Uterus (tissue), 4 donors: ENCODE measurements around the gene MXD3. TPM values are rescaled to one million over a fixed set of nuclear protein-coding genes. Genes with fewer than 3 reads are reported as not detected.

Experiments used
- DNase-seq, 2 donors: peaks; one replicate each; pipeline ENCODE4 v3.0.0-alpha.2; 2019 to 2020
- H3K27ac ChIP-seq, 2 donors: fragments of 200-600 bp; sonication (generic); 1 replicate in 1 of 2; 2 replicates in 1 of 2; pipeline ENCODE4 v1.5.1; 2016 to 2018
- H3K27me3 ChIP-seq, 2 donors: fragments of 200-600 bp; sonication (generic); one replicate each; pipeline ENCODE4 v1.5.1; 2018 to 2019; ENCODE audit warnings: control low read depth in 1 of 2
- H3K36me3 ChIP-seq, 2 donors: fragments of 200-600 bp; sonication (generic); one replicate each; pipeline ENCODE4 v1.5.1; 2019; ENCODE audit warnings: control low read depth in 1 of 2
- H3K4me1 ChIP-seq, 2 donors: fragments of 200-600 bp; sonication (generic); one replicate each; pipeline ENCODE4 v1.5.1; 2018 to 2019; ENCODE audit warnings: control low read depth in 1 of 2
- H3K4me3 ChIP-seq, 2 donors: fragments of 200-600 bp; sonication (generic); 1 replicate in 1 of 2; 2 replicates in 1 of 2; pipeline ENCODE4 v1.5.1; 2018 to 2019; ENCODE audit warnings: mild to moderate bottlenecking in 1 of 2
- H3K9me3 ChIP-seq, 2 donors: fragments of 200-600 bp; sonication (generic); one replicate each; pipeline ENCODE4 v1.5.1; 2019; ENCODE audit warnings: control low read depth in 1 of 2
- CTCF ChIP-seq, 4 experiments: fragments of 200-600 bp in 2 of 4; fragments of 450-650 bp in 2 of 4; sonication (generic) in 2 of 4; IDR thresholded peaks; one replicate each; pipeline ENCODE4 v1.5.1; 2016 to 2019; ENCODE audit warnings: antibody characterized with exemption in 4 of 4, mild to moderate bottlenecking in 2 of 4, moderate library complexity in 1 of 4
- POLR2A ChIP-seq, 2 donors: fragments of 450-650 bp; IDR thresholded peaks; one replicate each; pipeline ENCODE4 v1.6.1; 2016; ENCODE audit warnings: antibody characterized with exemption in 2 of 2, mild to moderate bottlenecking in 1 of 2, moderate library complexity in 1 of 2
- intact Hi-C: fragments of 100-400 bp; cut with DNase I; formaldehyde crosslinking; loops from one replicate; pipeline ENCODE4 v1.15.1; 2023; ENCODE audit warnings: low total_unique reads
- total RNA-seq, 4 donors: library from RNA; depleted of rRNA in 3 of 4; stranded (reverse); fragments of >200 nt in 3 of 4; gene quantifications; one replicate each; pipeline versions ENCODE4 v1.1.0 to v1.2.4, GENCODE V29; 2014 to 2023
- donor health status: DM: yes; HTN: yes; CAD: no.

MXD3 gene
- total RNA-seq, 4 donors from 2014 or later, result 0.51 to 29.0 (median 6.8) TPM

GRCh38 chr5:177295924-177296323 is 15.8 kb downstream of the MXD3 start:
- Histone ChIP-seq H3K4me3 (no peak overlapping the region), H3K9me3 (no peaks in the 10 kb centered on the region), H3K27me3 (no peaks in the 10 kb centered on the region), H3K27ac (no peak overlapping the region), H3K36me3 (no peaks in the 10 kb centered on the region), H3K4me1 (no peaks in the 10 kb centered on the region)
- intact Hi-C loops, result no loop called here
- TF ChIP-seq CTCF (IDR thresholded peaks at IDR 0.05) (no peak), POLR2A (IDR thresholded peaks at IDR 0.05) (no peak)
- DNase-seq, result no peak

- H3K9me3 ChIP-seq, result no peaks in the 10 kb centered on the region
- no peak overlapping the region for H3K4me3 ChIP-seq
- TF ChIP-seq POLR2A (IDR thresholded peaks at IDR 0.05) (no peak), CTCF (IDR thresholded peaks at IDR 0.05) (no peak)
- no peak overlapping the region for H3K27ac ChIP-seq
- intact Hi-C loops, result no loop called here
- no peaks in the 10 kb centered on the region for H3K36me3 ChIP-seq
- H3K4me1 ChIP-seq, result no peaks in the 10 kb centered on the region
- H3K27me3 ChIP-seq, result no peaks in the 10 kb centered on the region
- DNase-seq, result no peak
These were observed 17.1 kb downstream of the MXD3 start for GRCh38 chr5:177294632-177295031.

- intact Hi-C loops, result no loop called here
- H3K36me3 ChIP-seq, result no peaks in the 10 kb centered on the region
- DNase-seq, result no peak
- no peaks in the 10 kb centered on the region for H3K27me3 ChIP-seq
- no peaks in the 10 kb centered on the region for H3K4me1 ChIP-seq
- H3K27ac ChIP-seq, result no peak overlapping the region
- no peaks in the 10 kb centered on the region for H3K9me3 ChIP-seq
- TF ChIP-seq POLR2A (IDR thresholded peaks at IDR 0.05) (no peak), CTCF (IDR thresholded peaks at IDR 0.05) (no peak)
- H3K4me3 ChIP-seq, result no peak overlapping the region
These were observed 17.7 kb downstream of the MXD3 start for GRCh38 chr5:177293819-177294581.

GRCh38 chr5:177291735-177292134 is 20.0 kb downstream of the MXD3 start:
- Histone ChIP-seq H3K9me3 (no peaks in the 10 kb centered on the region), H3K36me3 (no peaks in the 10 kb centered on the region), H3K4me1 (no peaks in the 10 kb centered on the region), H3K27ac (no peak overlapping the region), H3K4me3 (no peak overlapping the region), H3K27me3 (no peaks in the 10 kb centered on the region)
- intact Hi-C loops, result no loop called here
- no peak for TF ChIP-seq CTCF (IDR thresholded peaks at IDR 0.05)
- TF ChIP-seq POLR2A (IDR thresholded peaks at IDR 0.05), result no peak
- no peak for DNase-seq

GRCh38 chr5:177290816-177291596 is 20.7 kb downstream of the MXD3 start:
- no peak overlapping the region for H3K27ac ChIP-seq
- no peak for DNase-seq
- H3K4me1 ChIP-seq, result no peaks in the 10 kb centered on the region
- no peak overlapping the region for H3K4me3 ChIP-seq
- H3K27me3 ChIP-seq, result no peaks in the 10 kb centered on the region
- no peaks in the 10 kb centered on the region for H3K36me3 ChIP-seq
- TF ChIP-seq POLR2A (IDR thresholded peaks at IDR 0.05), result no peak
- no peak for TF ChIP-seq CTCF (IDR thresholded peaks at IDR 0.05)
- no peaks in the 10 kb centered on the region for H3K9me3 ChIP-seq
- intact Hi-C loops, result no loop called here
